DND-41 (cell line): ENCODE data around the gene LONP2.
"Not testable (repeated sequence)": the region's sequence is repeated elsewhere in the genome, so short reads cannot be mapped to it uniquely, and the experiment has no call there.

Experiments
- ATAC-seq: fragments of 200-7000 bp; cut with Tn5 transposase; 3 replicates; pipeline ENCODE4 v1.9.1; 2021; ENCODE audit warnings: low read depth; ENCODE audit not compliant: insufficient read depth
- DNase-seq: peaks from one replicate; pipeline ENCODE4 v3.0.0-alpha.2; 2020
- H2AFZ ChIP-seq: 2 replicates; pipeline ENCODE4 v1.6.0; 2012; ENCODE audit warnings: low read depth, low read length
- H3K27ac ChIP-seq: 2 replicates; pipeline ENCODE4 v1.5.1; 2012; ENCODE audit warnings: low read length, inconsistent platforms
- H3K27me3 ChIP-seq: fragments of 200-600 bp; sonication (generic); 2 replicates; pipeline ENCODE4 v1.6.0; 2012; ENCODE audit warnings: low read length, mild to moderate bottlenecking, inconsistent platforms; ENCODE audit not compliant: insufficient read depth, poor library complexity
- H3K36me3 ChIP-seq: 2 replicates; pipeline ENCODE4 v1.5.1; 2012; ENCODE audit warnings: low read length, inconsistent platforms; ENCODE audit not compliant: insufficient read depth
- H3K4me1 ChIP-seq: 2 replicates; pipeline ENCODE4 v1.5.1; 2012; ENCODE audit warnings: mild to moderate bottlenecking, low read length; ENCODE audit not compliant: insufficient read depth
- H3K4me2 ChIP-seq: 2 replicates; pipeline ENCODE4 v1.6.0; 2012; ENCODE audit warnings: mild to moderate bottlenecking, moderate library complexity, low read length, inconsistent platforms; ENCODE audit not compliant: insufficient read depth
- H3K4me3 ChIP-seq, 2 experiments: fragments of 200-600 bp in 1 of 2; shearing (Covaris generic) in 1 of 2; 2 replicates each; pipeline ENCODE4 v1.5.1; 2012 to 2016; ENCODE audit warnings: inconsistent platforms in 2 of 2, low read length in 2 of 2, mild to moderate bottlenecking in 2 of 2, low read depth in 1 of 2, moderate library complexity in 1 of 2
- H3K79me2 ChIP-seq: 2 replicates; pipeline ENCODE4 v1.6.0; 2012; ENCODE audit warnings: low read length, inconsistent platforms; ENCODE audit not compliant: insufficient read depth
- H3K9ac ChIP-seq: 2 replicates; pipeline ENCODE4 v1.6.0; 2012; ENCODE audit warnings: low read depth, mild to moderate bottlenecking, inconsistent platforms, low read length, moderate library complexity
- H3K9me3 ChIP-seq: 2 replicates; pipeline ENCODE4 v1.5.1; 2012; ENCODE audit warnings: low read length, moderate library complexity, mild to moderate bottlenecking, inconsistent platforms; ENCODE audit not compliant: insufficient read depth, severe bottlenecking
- H4K20me1 ChIP-seq: 2 replicates; pipeline ENCODE4 v1.6.0; 2012; ENCODE audit warnings: low read length; ENCODE audit not compliant: insufficient read depth
- CTCF ChIP-seq: IDR thresholded peaks from 2 replicates; pipeline ENCODE4 v1.5.1; 2012; ENCODE audit warnings: borderline replicate concordance, low read length, moderate library complexity, mild to moderate bottlenecking; ENCODE audit not compliant: poor library complexity, severe bottlenecking; ENCODE audit errors: extremely low read depth
- EZH2 ChIP-seq: IDR thresholded peaks from 3 replicates; pipeline ENCODE4 v1.6.1; 2012; ENCODE audit warnings: borderline replicate concordance, low read depth, mild to moderate bottlenecking, moderate library complexity, low read length, inconsistent platforms; ENCODE audit not compliant: severe bottlenecking

Gene LONP2

GRCh38 chr16:48367441-48368049 is 123.4 kb downstream of the LONP2 start:
- no peaks in the 10 kb centered on the region for H3K27me3 ChIP-seq
- DNase-seq (no peak), ATAC-seq (no peak)
- H3K79me2 ChIP-seq: peaks cover 100% of the 10 kb centered on the region
- H3K36me3 ChIP-seq: peaks cover 2% of the 10 kb centered on the region; the same call in 1 of the 2 replicates
- no peak overlapping the region for H3K4me3 ChIP-seq
- H2AFZ ChIP-seq: no peak overlapping the region
- no peak overlapping the region for H3K27ac ChIP-seq
- peaks cover 91% of the 10 kb centered on the region for H4K20me1 ChIP-seq
- no peak overlapping the region for H3K4me2 ChIP-seq
- peaks cover 21% of the 10 kb centered on the region for H3K4me1 ChIP-seq
- H3K9me3 ChIP-seq: no peaks in the 10 kb centered on the region
- H3K9ac ChIP-seq: no peak overlapping the region
- TF ChIP-seq EZH2 (no peak), CTCF (no peak)

GRCh38 chr16:48369765-48370164 is 125.7 kb downstream of the LONP2 start:
- peaks cover 95% of the 10 kb centered on the region for H4K20me1 ChIP-seq
- peaks cover 21% of the 10 kb centered on the region for H3K4me1 ChIP-seq
- no peak overlapping the region for H3K9ac ChIP-seq
- no peak for ATAC-seq
- no peaks in the 10 kb centered on the region for H3K9me3 ChIP-seq
- no peak overlapping the region for H2AFZ ChIP-seq
- no peaks in the 10 kb centered on the region for H3K36me3 ChIP-seq
- H3K4me3 ChIP-seq: no peak overlapping the region
- H3K4me2 ChIP-seq: no peak overlapping the region
- H3K27me3 ChIP-seq: no peaks in the 10 kb centered on the region
- no peak for DNase-seq
- no peak overlapping the region for H3K27ac ChIP-seq
- no peak for TF ChIP-seq EZH2
- no peak for TF ChIP-seq CTCF
- H3K79me2 ChIP-seq: peaks cover 100% of the 10 kb centered on the region

GRCh38 chr16:48370229-48370628 is 126.1 kb downstream of the LONP2 start:
- no peaks in the 10 kb centered on the region for H3K36me3 ChIP-seq
- no peak overlapping the region for H3K4me2 ChIP-seq
- TF ChIP-seq CTCF (no peak), EZH2 (no peak)
- H3K27me3 ChIP-seq: no peaks in the 10 kb centered on the region
- H2AFZ ChIP-seq: no peak overlapping the region
- peaks cover 95% of the 10 kb centered on the region for H4K20me1 ChIP-seq
- no peaks in the 10 kb centered on the region for H3K9me3 ChIP-seq
- peaks cover 100% of the 10 kb centered on the region for H3K79me2 ChIP-seq
- no peak overlapping the region for H3K27ac ChIP-seq
- H3K9ac ChIP-seq: no peak overlapping the region
- H3K4me3 ChIP-seq: no peak overlapping the region
- H3K4me1 ChIP-seq: peaks cover 21% of the 10 kb centered on the region
- ATAC-seq (no peak), DNase-seq (no peak)

GRCh38 chr16:48370668-48371392 is 126.7 kb downstream of the LONP2 start:
- H2AFZ ChIP-seq, H3K27ac ChIP-seq, H3K9ac ChIP-seq, H3K36me3 ChIP-seq, H3K4me3 ChIP-seq, H3K27me3 ChIP-seq, ATAC-seq, DNase-seq, H3K4me2 ChIP-seq, H3K9me3 ChIP-seq: not testable (repeated sequence)
- peaks cover 21% of the 10 kb centered on the region for H3K4me1 ChIP-seq
- peaks cover 100% of the 10 kb centered on the region for H3K79me2 ChIP-seq
- peaks cover 95% of the 10 kb centered on the region for H4K20me1 ChIP-seq
